ENCODE data around the gene ARID2. TPM values are rescaled to one million over a fixed set of nuclear protein-coding genes. Genes with fewer than 3 reads are reported as not detected.

ARID2 gene
- total RNA-seq, 6 experiments from 2014 or later = 6.2 to 11.8 (median 9.1) TPM

GRCh38 chr12:45705404-45705803 lies 24.1 kb upstream of the ARID2 start:
- intact Hi-C loops (cut with DNase I) = no loop called here

GRCh38 chr12:45707241-45707857 lies 22.2 kb upstream of the ARID2 start:
- DNase-seq (no peak), ATAC-seq (peak; percentile 30 to 69 (median 48))
- Histone ChIP-seq H3K9me3 (no peaks in the 10 kb centered on the region), H3K36me3 (no peaks in the 10 kb centered on the region), H3K27ac (no peak overlapping the region), H3K27me3 (no peaks in the 10 kb centered on the region), H3K4me1 (peaks cover 0 to 18% (median 0%) of the 10 kb centered on the region in 4 donors), H3K4me3 (no peak overlapping the region)
- TF ChIP-seq POLR2A (IDR thresholded peaks at IDR 0.05) = no peak
- no peak for TF ChIP-seq CTCF (IDR thresholded peaks at IDR 0.05)
- intact Hi-C loops (cut with DNase I) = no loop called here
- 60% methylated on average over 10 of the region's 10 CpGs for WGBS (ENCODE audit: insufficient coverage, low coverage, low lambda C conversion rate, missing lambda C conversion rate)

More at GRCh38 chr12:45705404-45705803, 24.1 kb upstream of the ARID2 start:
- H3K36me3 ChIP-seq = no peaks in the 10 kb centered on the region
- TF ChIP-seq CTCF (IDR thresholded peaks at IDR 0.05) (no peak), POLR2A (IDR thresholded peaks at IDR 0.05) (no peak)
- H3K4me1 ChIP-seq = peaks cover 0 to 18% (median 0%) of the 10 kb centered on the region in 4 donors
- 57% methylated on average over 2 of the region's 2 CpGs for WGBS (ENCODE audit: insufficient coverage, low coverage, low lambda C conversion rate, missing lambda C conversion rate)
- H3K4me3 ChIP-seq = no peak overlapping the region
- no peaks in the 10 kb centered on the region for H3K9me3 ChIP-seq
- ATAC-seq (no peak), DNase-seq (no peak)
- no peaks in the 10 kb centered on the region for H3K27me3 ChIP-seq
- H3K27ac ChIP-seq = no peak overlapping the region

- H3K4me1 ChIP-seq = peaks cover 0 to 18% (median 0%) of the 10 kb centered on the region in 4 donors
- DNase-seq = no peak
- H3K4me3 ChIP-seq = no peak overlapping the region
- H3K27me3 ChIP-seq = no peaks in the 10 kb centered on the region
- TF ChIP-seq POLR2A (IDR thresholded peaks at IDR 0.05) = no peak
- H3K9me3 ChIP-seq = no peaks in the 10 kb centered on the region
- H3K36me3 ChIP-seq = no peaks in the 10 kb centered on the region
- no peak overlapping the region for H3K27ac ChIP-seq
- intact Hi-C loops (cut with DNase I) = no loop called here
- peak in 3 of 4 donors; percentile 46 to 83 (median 49) for ATAC-seq
Observed at GRCh38 chr12:45708363-45708762, 21.1 kb upstream of the ARID2 start.

GRCh38 chr12:45708901-45709300 lies 20.6 kb upstream of the ARID2 start:
- TF ChIP-seq CTCF (IDR thresholded peaks at IDR 0.05) (no peak), POLR2A (IDR thresholded peaks at IDR 0.05) (no peak)
- Histone ChIP-seq H3K36me3 (no peaks in the 10 kb centered on the region), H3K9me3 (no peaks in the 10 kb centered on the region), H3K4me3 (no peak overlapping the region), H3K27me3 (no peaks in the 10 kb centered on the region), H3K27ac (no peak overlapping the region), H3K4me1 (peaks cover 0 to 18% (median 0%) of the 10 kb centered on the region in 4 donors)
- intact Hi-C loops (cut with DNase I) = no loop called here
- 90% methylated on average over 2 of the region's 2 CpGs for WGBS (ENCODE audit: insufficient coverage, low coverage, low lambda C conversion rate, missing lambda C conversion rate)
- ATAC-seq (no peak), DNase-seq (no peak)

GRCh38 chr12:45712319-45712718 lies 17.2 kb upstream of the ARID2 start:
- no peaks in the 10 kb centered on the region for H3K9me3 ChIP-seq
- no peak for ATAC-seq
- intact Hi-C loops (cut with DNase I) = no loop called here
- no peak overlapping the region for H3K4me3 ChIP-seq
- H3K27ac ChIP-seq = no peak overlapping the region
- H3K27me3 ChIP-seq = no peaks in the 10 kb centered on the region
- no peaks in the 10 kb centered on the region for H3K36me3 ChIP-seq
- peaks cover 0 to 18% (median 0%) of the 10 kb centered on the region in 4 donors for H3K4me1 ChIP-seq
- no peak for TF ChIP-seq CTCF (IDR thresholded peaks at IDR 0.05)
- no peak for TF ChIP-seq POLR2A (IDR thresholded peaks at IDR 0.05)
- 90% methylated on average over 4 of the region's 4 CpGs for WGBS (ENCODE audit: insufficient coverage, low coverage, low lambda C conversion rate, missing lambda C conversion rate)
- DNase-seq = no peak

All from right lobe of liver (tissue), 6 donors.